HG03342 (cell line): ENCODE measurements around the gene KCTD10.
"Not testable (repeated sequence)": the region's sequence is repeated elsewhere in the genome, so short reads cannot be mapped to it uniquely, and the experiment has no call there.

Experiments
- ATAC-seq: cut with Tn5 transposase; IDR thresholded peaks from one replicate; pipeline ENCODE4 v1.9.1; 2021; ENCODE audit warnings: mild to moderate bottlenecking, moderate library complexity; ENCODE audit not compliant: unreplicated experiment

Gene KCTD10

DNA sequence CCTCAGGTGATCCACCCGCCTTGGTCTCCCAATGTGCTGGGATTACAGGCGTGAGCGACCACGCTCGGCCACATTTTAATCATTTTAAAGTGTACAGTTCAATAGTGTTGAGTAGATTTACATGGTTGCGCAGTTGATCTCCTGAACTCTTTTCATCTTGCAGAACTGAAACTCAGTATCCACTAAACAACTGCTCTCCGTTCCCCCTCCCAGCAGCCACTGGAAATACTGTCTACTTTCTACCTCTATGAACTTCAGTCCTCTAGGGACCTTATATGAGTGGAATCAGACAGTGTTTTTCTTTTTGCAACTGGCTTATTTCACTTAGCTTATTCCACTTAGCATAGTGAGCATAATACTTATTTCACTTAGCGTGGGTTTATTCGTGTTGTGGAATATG, 53.7 kb downstream of the KCTD10 start:
- ATAC-seq: no peak

DNA sequence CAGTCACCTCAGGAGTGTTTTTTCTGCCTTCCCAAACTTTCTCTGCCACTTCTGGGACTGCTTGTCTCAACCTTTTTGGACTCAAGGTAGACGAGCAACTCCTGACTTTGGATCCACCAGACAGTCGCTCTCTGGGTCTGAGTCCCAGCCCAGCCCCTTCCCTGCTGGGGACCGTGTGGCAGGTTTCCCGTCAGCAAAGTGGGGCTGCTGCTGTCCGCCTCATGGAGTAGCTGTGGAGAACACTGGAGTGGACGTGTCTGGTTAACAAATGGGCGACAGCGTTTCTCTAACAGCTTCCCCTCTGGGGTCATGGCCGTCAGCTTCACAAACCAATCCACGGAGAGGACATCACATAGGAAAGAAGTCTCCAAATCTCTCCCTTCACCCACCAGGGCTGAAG, 54.8 kb downstream of the KCTD10 start:
- no peak for ATAC-seq

DNA sequence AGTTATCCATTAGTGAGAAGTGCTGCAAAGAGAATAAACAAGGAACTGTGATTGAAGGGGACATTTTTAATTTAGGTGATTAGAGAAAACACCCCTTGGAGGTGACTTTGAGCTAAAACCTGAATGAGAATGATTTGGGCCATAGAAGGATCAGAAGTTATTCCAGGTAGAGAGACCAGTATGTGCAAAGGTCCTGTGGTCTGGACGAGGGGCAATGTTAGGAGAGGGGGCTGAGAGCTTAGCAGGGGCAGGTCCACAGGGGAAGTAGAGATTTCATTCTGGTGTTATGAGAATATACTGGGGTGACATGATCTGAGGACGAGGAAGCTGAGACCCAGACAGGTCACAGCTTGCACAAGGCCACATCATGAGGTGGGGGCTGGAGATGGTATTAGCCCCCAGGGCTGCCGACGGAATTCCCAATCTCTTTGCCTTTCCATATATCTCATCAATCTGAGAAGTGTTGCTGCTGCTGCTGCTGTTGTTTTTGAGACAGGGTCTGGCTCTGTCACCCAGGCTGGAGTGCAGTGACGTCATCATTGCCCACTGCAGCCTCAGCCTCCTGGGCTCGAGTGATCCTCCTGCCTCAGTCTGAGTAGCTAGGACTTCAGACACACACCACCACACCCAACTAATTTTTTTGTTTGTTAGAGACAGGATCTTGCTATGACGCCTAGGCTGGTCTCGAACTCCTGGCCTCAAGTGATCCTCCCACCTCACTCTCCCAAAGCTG, 55.6 kb downstream of the KCTD10 start:
- ATAC-seq: no peak

DNA sequence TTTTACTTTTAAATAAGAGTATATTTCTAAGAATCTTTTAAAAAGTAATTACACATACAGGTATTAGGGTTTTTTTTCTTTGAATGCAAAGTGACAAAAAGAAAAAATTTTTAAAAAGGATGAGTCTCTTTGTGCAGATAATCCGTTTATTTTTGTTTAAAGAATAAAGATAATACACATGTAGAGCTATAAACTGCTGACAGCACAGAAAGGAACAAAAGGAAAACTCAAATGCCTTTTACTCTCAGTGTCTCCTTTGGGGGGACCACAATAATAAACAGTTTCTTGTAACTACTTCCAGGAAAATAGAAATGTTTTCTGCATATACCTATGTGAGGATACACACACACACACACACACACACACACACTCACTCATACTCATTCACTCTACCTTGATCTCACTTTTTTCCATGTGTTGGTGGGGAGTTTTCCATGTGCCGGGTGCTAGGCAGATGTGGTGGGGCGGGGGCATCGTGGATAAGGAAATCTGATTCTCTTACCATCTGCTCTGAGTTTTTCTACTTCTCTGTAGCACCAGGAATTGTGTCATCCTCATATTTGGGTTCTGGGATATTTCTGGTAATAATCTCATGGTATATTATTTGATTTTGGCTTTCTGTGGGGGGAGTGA, 58.1 kb downstream of the KCTD10 start:
- ATAC-seq: no peak

DNA sequence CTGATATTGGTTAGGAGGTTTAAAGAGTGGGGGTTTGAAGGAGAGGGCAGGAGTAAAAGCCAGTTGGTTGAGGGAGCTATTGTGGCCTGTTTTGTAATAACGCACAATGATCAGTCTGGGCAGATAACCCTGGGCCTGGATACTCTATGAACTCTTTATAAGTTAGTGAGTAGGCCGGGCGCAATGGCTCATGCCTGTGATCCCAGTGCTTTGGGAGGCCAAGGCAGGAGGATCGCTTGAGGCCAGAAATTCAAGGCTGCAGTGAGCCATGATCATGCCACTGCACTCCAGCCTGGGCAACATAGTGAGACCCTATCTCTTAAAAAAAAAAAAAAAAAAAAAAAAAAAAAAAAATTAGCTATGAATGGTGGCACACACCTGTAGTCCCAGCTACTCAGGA, 71.0 kb downstream of the KCTD10 start:
- ATAC-seq: not testable (repeated sequence)

DNA sequence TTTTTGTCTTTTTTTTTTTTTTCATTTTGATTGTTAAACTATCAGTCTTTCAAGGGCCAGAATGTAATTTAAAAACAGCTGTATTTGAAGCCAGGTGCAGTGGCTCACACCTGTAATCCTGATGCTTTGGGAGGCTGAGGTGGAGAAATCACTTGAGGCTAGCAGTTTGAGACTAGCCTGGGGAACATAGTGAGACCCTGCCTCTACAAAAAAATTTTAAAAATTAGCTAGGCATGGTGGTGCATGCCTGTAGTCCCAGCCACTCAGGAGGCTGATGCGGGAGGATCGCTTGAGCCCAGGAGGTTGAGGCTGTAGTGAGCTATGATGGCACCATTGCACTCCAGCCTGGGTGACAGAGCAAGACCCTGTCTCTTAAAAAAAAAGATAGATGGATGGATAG, 72.3 kb downstream of the KCTD10 start:
- not testable (repeated sequence) for ATAC-seq
